ENCODE results near the gene VRK2. TPM values are rescaled to one million over a fixed set of nuclear protein-coding genes. Genes with fewer than 3 reads are reported as not detected.

Gene VRK2
- total RNA-seq, 1 experiment from 2014 or later = 42.8 TPM

DNA sequence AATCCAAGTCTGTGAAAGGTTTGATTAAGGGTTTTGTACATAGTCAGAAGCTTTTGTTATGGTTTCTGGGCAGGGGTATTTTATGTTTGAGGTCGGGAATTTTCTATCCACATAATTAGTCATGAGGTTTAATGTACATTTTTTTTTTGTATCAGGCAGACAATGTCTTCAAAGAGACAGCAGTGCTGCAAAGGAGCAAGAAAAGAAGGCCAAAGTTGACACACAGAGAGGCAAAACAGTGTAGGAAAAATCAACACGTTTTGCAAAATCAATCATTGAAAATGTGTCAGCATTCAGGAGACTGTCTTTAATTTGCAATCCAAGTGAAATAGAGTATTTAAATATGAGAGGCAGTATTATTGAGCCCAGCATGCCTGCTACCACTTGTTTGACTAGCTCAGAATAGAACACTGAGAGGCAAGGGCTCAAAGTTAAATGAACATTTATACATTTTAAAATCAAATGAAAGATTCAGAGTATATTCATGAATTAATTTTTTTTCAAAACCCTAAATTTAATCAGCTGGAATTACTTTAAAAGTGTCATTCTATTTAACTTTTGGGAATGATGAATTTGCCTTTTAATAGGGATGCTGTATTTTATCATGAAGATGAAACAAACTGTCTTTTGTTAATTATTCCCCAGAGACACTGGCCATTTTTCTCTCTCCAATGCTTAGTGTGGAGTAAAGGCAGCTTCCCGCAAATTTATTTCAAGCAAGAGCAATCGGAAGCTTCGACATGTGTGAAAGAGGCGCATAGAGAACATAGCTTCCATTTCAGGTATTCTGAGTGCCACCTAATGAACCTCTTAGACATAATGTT, 11.3 kb downstream of the VRK2 start:
- POLR2A ChIA-PET (ENCODE audit: unreplicated experiment) = no interaction called here
- H3K4me1 ChIP-seq (replicated peaks; ENCODE audit: insufficient read depth) = peaks cover 13% of the 10 kb centered on the region
- no TSS peak for BruUV-seq (replicated peaks)
- H2AFZ ChIP-seq = no peak overlapping the region
- H3K9me3 ChIP-seq (ENCODE audit: insufficient read depth, low read depth) = no peaks in the 10 kb centered on the region
- H3K27ac ChIP-seq = no peak overlapping the region
- H3K36me3 ChIP-seq (ENCODE audit: low read depth) = peaks cover 13% of the 10 kb centered on the region
- TF ChIP-seq, protein P1, sequence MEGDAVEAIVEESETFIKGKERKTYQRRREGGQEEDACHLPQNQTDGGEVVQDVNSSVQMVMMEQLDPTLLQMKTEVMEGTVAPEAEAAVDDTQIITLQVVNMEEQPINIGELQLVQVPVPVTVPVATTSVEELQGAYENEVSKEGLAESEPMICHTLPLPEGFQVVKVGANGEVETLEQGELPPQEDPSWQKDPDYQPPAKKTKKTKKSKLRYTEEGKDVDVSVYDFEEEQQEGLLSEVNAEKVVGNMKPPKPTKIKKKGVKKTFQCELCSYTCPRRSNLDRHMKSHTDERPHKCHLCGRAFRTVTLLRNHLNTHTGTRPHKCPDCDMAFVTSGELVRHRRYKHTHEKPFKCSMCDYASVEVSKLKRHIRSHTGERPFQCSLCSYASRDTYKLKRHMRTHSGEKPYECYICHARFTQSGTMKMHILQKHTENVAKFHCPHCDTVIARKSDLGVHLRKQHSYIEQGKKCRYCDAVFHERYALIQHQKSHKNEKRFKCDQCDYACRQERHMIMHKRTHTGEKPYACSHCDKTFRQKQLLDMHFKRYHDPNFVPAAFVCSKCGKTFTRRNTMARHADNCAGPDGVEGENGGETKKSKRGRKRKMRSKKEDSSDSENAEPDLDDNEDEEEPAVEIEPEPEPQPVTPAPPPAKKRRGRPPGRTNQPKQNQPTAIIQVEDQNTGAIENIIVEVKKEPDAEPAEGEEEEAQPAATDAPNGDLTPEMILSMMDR (conservative IDR thresholded peaks at IDR 0.05) = no peak
- no peak for TF ChIP-seq EZH2 (IDR thresholded peaks at IDR 0.05; ENCODE audit: low read depth)
- DNase-seq = no peak
- no peaks in the 10 kb centered on the region for H3K9me2 ChIP-seq (ENCODE audit: insufficient read depth)
- 0 out of 2 replicates have a peak, but pooled peaks cover 7% of the 10 kb centered on the region for H4K20me1 ChIP-seq (ENCODE audit: insufficient read depth)
- intact Hi-C loops (cut with micrococcal nuclease; ENCODE audit: unreplicated experiment) = no loop called here
- no peak overlapping the region for H3K4me3 ChIP-seq
- H3K27me3 ChIP-seq (ENCODE audit: insufficient read depth, low read depth) = no peaks in the 10 kb centered on the region
- no peaks in the 10 kb centered on the region; the same call in 1 of the 2 replicates for H3F3A ChIP-seq (ENCODE audit: insufficient read depth, low read depth)
- CTCF ChIA-PET = no interaction called here
- H3K79me2 ChIP-seq (ENCODE audit: low read depth) = 0 out of 2 replicates have a peak, but pooled peaks cover 5% of the 10 kb centered on the region
- H3K4me2 ChIP-seq = no peak overlapping the region

DNA sequence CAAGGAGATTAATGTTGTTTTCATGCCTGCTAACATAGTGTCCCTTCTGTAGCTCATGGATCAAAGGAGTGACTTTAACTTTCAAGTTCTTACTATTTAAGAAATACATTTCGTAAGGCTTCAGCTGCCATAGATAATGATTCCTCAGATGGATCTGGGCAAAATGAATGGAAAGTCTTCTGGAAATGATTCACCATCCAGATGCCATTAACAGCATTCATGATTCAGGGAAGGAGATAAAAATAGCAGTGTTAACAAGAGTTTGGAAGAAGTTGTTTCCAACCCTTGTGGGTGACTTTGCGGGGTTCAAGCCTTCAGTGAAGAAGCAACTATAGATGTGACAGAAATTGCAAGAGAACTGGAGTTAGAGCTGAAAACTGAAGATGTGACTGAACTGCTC, 17.0 kb downstream of the VRK2 start:
- intact Hi-C loops (cut with micrococcal nuclease; ENCODE audit: unreplicated experiment) = no loop called here
- Histone ChIP-seq H4K20me1 (ENCODE audit: insufficient read depth) (no peaks in the 10 kb centered on the region), H3K9me2 (ENCODE audit: insufficient read depth) (no peaks in the 10 kb centered on the region), H3K27ac (no peak overlapping the region), H3K4me1 (replicated peaks; ENCODE audit: insufficient read depth) (no peaks in the 10 kb centered on the region), H3K4me3 (no peak overlapping the region), H3K9me3 (ENCODE audit: insufficient read depth, low read depth) (0 out of 2 replicates have a peak, but pooled peaks cover 2% of the 10 kb centered on the region), H3F3A (ENCODE audit: insufficient read depth, low read depth) (no peaks in the 10 kb centered on the region), H2AFZ (no peak overlapping the region), H3K79me2 (ENCODE audit: low read depth) (0 out of 2 replicates have a peak, but pooled peaks cover 9% of the 10 kb centered on the region), H3K36me3 (ENCODE audit: low read depth) (peaks cover 7% of the 10 kb centered on the region; the same call in 1 of the 2 replicates), H3K27me3 (ENCODE audit: insufficient read depth, low read depth) (no peaks in the 10 kb centered on the region), H3K4me2 (no peak overlapping the region)
- TF ChIP-seq, protein P1 (conservative IDR thresholded peaks at IDR 0.05) = no peak
- no peak for TF ChIP-seq EZH2 (IDR thresholded peaks at IDR 0.05; ENCODE audit: low read depth)
- ChIA-PET POLR2A (ENCODE audit: unreplicated experiment) (interaction anchor here (0.6 kb wide), 1 partner anchor 569 kb away, joined by 5 read pairs; no protein-coding TSS in a partner anchor), CTCF (no interaction called here)
- no TSS peak for BruUV-seq (replicated peaks)
- no peak for DNase-seq

DNA sequence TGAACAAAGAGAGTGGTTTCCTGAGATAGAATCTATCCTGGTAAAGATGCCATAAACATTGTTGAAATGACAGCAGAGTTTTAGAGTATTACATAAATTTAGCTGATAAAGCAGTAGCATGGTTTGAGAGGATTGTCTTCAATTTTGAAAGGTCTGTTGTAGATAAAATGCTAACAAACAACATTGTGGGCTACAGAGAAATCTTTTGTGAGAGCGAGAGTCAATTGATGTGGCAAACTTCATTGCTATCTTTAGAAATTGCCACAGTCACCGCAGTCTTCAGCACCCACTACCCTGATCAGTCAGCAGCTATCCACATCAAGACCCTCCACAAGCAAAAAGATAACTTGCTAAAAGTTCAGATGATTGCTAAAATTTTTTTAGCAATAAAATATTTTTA, 17.5 kb downstream of the VRK2 start:
- H4K20me1 ChIP-seq (ENCODE audit: insufficient read depth) = no peaks in the 10 kb centered on the region
- H3K4me2 ChIP-seq = no peak overlapping the region
- H3F3A ChIP-seq (ENCODE audit: insufficient read depth, low read depth) = no peaks in the 10 kb centered on the region
- no TSS peak for BruUV-seq (replicated peaks)
- no peaks in the 10 kb centered on the region for H3K27me3 ChIP-seq (ENCODE audit: insufficient read depth, low read depth)
- no peak for DNase-seq
- H3K9me3 ChIP-seq (ENCODE audit: insufficient read depth, low read depth) = 0 out of 2 replicates have a peak, but pooled peaks cover 2% of the 10 kb centered on the region
- 0 out of 2 replicates have a peak, but pooled peaks cover 2% of the 10 kb centered on the region for H3K36me3 ChIP-seq (ENCODE audit: low read depth)
- CTCF ChIA-PET = no interaction called here
- no peaks in the 10 kb centered on the region for H3K4me1 ChIP-seq (replicated peaks; ENCODE audit: insufficient read depth)
- H3K4me3 ChIP-seq = no peak overlapping the region
- 0 out of 2 replicates have a peak, but pooled peaks cover 9% of the 10 kb centered on the region for H3K79me2 ChIP-seq (ENCODE audit: low read depth)
- POLR2A ChIA-PET (ENCODE audit: unreplicated experiment) = interaction anchor here (0.6 kb wide), 1 partner anchor 569 kb away, joined by 5 read pairs; no protein-coding TSS in a partner anchor
- no peak overlapping the region for H3K27ac ChIP-seq
- H3K9me2 ChIP-seq (ENCODE audit: insufficient read depth) = no peaks in the 10 kb centered on the region
- no peak for TF ChIP-seq EZH2 (IDR thresholded peaks at IDR 0.05; ENCODE audit: low read depth)
- no peak overlapping the region for H2AFZ ChIP-seq
- intact Hi-C loops (cut with micrococcal nuclease; ENCODE audit: unreplicated experiment) = no loop called here

Measured in PC-9 (cell line).